Fibroblast of lung (primary cell): Measurements from ENCODE around the gene SAFB. TPM values are rescaled to one million over a fixed set of nuclear protein-coding genes. Genes with fewer than 3 reads are reported as not detected.

Experiments
- DNase-seq, 2 donors: peaks; one replicate each; pipeline versions ENCODE4 v3.0.0 to v3.0.0-alpha.2; 2010; ENCODE audit warnings: low read depth in 2 of 2
- H2AFZ ChIP-seq: 2 replicates; pipeline ENCODE4 v1.5.1; 2012; ENCODE audit warnings: low read length, control low read depth, inconsistent platforms
- H3K27ac ChIP-seq: 2 replicates; pipeline ENCODE4 v1.5.1; 2011; ENCODE audit warnings: low read length, control low read depth; ENCODE audit not compliant: insufficient read depth
- H3K27me3 ChIP-seq: 2 replicates; pipeline ENCODE4 v1.5.1; 2011; ENCODE audit warnings: mild to moderate bottlenecking, low read length; ENCODE audit not compliant: control insufficient read depth, insufficient read depth
- H3K36me3 ChIP-seq: 2 replicates; pipeline ENCODE4 v1.5.1; 2011; ENCODE audit warnings: low read length; ENCODE audit not compliant: control insufficient read depth, insufficient read depth
- H3K4me1 ChIP-seq: 2 replicates; pipeline ENCODE4 v1.5.1; 2011; ENCODE audit warnings: low read length; ENCODE audit not compliant: control insufficient read depth, insufficient read depth; ENCODE audit errors: extremely low read depth
- H3K4me2 ChIP-seq: 2 replicates; pipeline ENCODE4 v1.5.1; 2011; ENCODE audit warnings: low read length, control low read depth; ENCODE audit not compliant: insufficient read depth; ENCODE audit errors: extremely low read depth
- H3K4me3 ChIP-seq, 4 experiments: fragments of 200-600 bp in 1 of 4; sonication (generic) in 1 of 4; replicated peaks in 1 of 4; 2 replicates each; pipeline ENCODE4 v1.5.1; 2011 to 2016; ENCODE audit warnings: low read length in 4 of 4, low read depth in 3 of 4, mild to moderate bottlenecking in 3 of 4, control low read depth in 2 of 4, inconsistent platforms in 1 of 4, mixed read lengths in 1 of 4; ENCODE audit not compliant: insufficient read depth in 1 of 4; ENCODE audit errors: control extremely low read depth in 1 of 4
- H3K79me2 ChIP-seq: 2 replicates; pipeline ENCODE4 v1.5.1; 2012; ENCODE audit warnings: mild to moderate bottlenecking, low read length, inconsistent platforms; ENCODE audit not compliant: control insufficient read depth, insufficient read depth
- H3K9ac ChIP-seq: 2 replicates; pipeline ENCODE4 v1.5.1; 2011; ENCODE audit warnings: mild to moderate bottlenecking, low read length, control low read depth; ENCODE audit not compliant: insufficient read depth
- H3K9me3 ChIP-seq: 2 replicates; pipeline ENCODE4 v1.5.1; 2012; ENCODE audit warnings: low read depth, low read length; ENCODE audit not compliant: control insufficient read depth, insufficient read depth
- H4K20me1 ChIP-seq: 2 replicates; pipeline ENCODE4 v1.5.1; 2011; ENCODE audit warnings: low read length; ENCODE audit not compliant: control insufficient read depth, insufficient read depth; ENCODE audit errors: extremely low read depth
- EZH2 ChIP-seq: IDR thresholded peaks from 2 replicates; pipeline ENCODE4 v1.5.1; 2012; ENCODE audit warnings: low read length, control low read depth, mild to moderate bottlenecking; ENCODE audit errors: missing control alignments
- polyA plus RNA-seq, 2 donors: library from polyadenylated mRNA; depleted of rRNA in 1 of 2; stranded (reverse) in 1 of 2; unstranded in 1 of 2; fragments of >200 nt; gene quantifications; 2 replicates each; pipeline ENCODE4 v1.2.1, GENCODE V29; 2011 to 2012; ENCODE audit warnings: missing spikeins in 1 of 2
- total RNA-seq: library from RNA; depleted of rRNA; stranded (reverse); fragments of >200 nt; gene quantifications from 2 replicates; pipeline ENCODE4 v1.2.1, GENCODE V29; 2014
- TF ChIP-seq, protein P1 (sequence below), 2 donors: IDR thresholded peaks in 1 of 2; conservative IDR thresholded peaks in 1 of 2; 1 replicate in 1 of 2; 2 replicates in 1 of 2; pipeline ENCODE4 v1.5.1; 2011 to 2012; ENCODE audit warnings: low read length in 2 of 2, control low read depth in 1 of 2, inconsistent platforms in 1 of 2, low read depth in 1 of 2, mild to moderate bottlenecking in 1 of 2

The SAFB gene
- total and polyA plus RNA-seq, 2 donors (not counting 1 experiment from before 2014, with no cell fraction given), result 28.0 to 51.0 TPM

DNA sequence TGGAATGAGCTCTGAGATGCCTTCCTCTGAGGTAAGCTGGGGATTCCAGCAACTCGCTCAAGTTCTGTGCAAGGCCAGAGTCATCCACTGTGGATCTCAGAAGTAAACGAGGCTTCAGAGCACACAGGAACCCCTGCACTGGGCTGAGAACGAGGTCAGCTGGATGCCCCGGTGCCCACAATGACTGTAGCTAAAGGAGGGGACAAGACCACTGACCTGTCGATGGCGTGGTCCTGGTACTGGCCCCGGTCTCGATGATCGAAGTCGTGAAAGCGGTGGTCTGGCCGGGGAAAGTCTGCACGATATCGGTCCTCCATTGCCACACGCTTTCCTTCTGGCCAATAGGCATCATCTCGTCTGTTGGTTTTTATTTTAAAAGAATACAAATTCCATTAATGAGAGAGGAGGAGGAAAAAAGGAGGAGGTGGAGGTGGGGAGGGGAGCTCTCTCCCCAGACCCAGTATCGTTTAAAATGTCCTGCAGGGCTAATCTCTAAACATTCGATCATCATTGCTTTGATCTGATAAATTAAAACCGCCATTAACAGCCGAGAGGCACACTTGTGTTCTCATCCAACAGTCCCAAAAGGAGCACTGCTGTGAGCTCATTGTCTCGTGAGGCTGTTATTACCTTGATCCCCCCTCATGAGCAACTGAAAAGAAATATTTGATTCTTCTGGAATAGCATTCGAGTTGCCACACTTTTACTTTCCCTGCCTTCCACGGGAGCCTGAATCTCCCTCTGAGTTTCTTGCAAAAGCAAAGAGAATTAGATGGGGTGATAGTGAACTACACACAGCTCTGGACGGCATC is 30.1 kb upstream of the SAFB start:
- peaks cover 30% of the 10 kb centered on the region for H3K36me3 ChIP-seq
- no peak for DNase-seq
- no peaks in the 10 kb centered on the region for H3K4me1 ChIP-seq
- H3K4me2 ChIP-seq, result no peak overlapping the region
- H3K27ac ChIP-seq, result no peak overlapping the region
- H3K4me3 ChIP-seq, result no peak overlapping the region
- H3K9ac ChIP-seq, result no peak overlapping the region
- no peaks in the 10 kb centered on the region for H3K27me3 ChIP-seq
- no peaks in the 10 kb centered on the region for H3K9me3 ChIP-seq
- no peak overlapping the region for H2AFZ ChIP-seq
- no peaks in the 10 kb centered on the region for H4K20me1 ChIP-seq
- no peak for TF ChIP-seq EZH2
- TF ChIP-seq, protein P1, sequence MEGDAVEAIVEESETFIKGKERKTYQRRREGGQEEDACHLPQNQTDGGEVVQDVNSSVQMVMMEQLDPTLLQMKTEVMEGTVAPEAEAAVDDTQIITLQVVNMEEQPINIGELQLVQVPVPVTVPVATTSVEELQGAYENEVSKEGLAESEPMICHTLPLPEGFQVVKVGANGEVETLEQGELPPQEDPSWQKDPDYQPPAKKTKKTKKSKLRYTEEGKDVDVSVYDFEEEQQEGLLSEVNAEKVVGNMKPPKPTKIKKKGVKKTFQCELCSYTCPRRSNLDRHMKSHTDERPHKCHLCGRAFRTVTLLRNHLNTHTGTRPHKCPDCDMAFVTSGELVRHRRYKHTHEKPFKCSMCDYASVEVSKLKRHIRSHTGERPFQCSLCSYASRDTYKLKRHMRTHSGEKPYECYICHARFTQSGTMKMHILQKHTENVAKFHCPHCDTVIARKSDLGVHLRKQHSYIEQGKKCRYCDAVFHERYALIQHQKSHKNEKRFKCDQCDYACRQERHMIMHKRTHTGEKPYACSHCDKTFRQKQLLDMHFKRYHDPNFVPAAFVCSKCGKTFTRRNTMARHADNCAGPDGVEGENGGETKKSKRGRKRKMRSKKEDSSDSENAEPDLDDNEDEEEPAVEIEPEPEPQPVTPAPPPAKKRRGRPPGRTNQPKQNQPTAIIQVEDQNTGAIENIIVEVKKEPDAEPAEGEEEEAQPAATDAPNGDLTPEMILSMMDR (conservative IDR thresholded peaks at IDR 0.05 in 1 of 2, IDR thresholded peaks at IDR 0.05 in 1 of 2; ENCODE audit: low read depth in 1 of 2, low read length in 2 of 2), result no peak
- H3K79me2 ChIP-seq, result no peaks in the 10 kb centered on the region

- Histone ChIP-seq H3K9me3 (no peaks in the 10 kb centered on the region), H3K27ac (no peak overlapping the region), H3K4me3 (no peak overlapping the region), H3K79me2 (no peaks in the 10 kb centered on the region), H3K36me3 (peaks cover 31% of the 10 kb centered on the region), H3K27me3 (no peaks in the 10 kb centered on the region), H3K9ac (no peak overlapping the region), H3K4me2 (no peak overlapping the region), H4K20me1 (no peaks in the 10 kb centered on the region), H3K4me1 (no peaks in the 10 kb centered on the region), H2AFZ (no peak overlapping the region)
- TF ChIP-seq EZH2, result no peak
- TF ChIP-seq, protein P1 (conservative IDR thresholded peaks at IDR 0.05 in 1 of 2, IDR thresholded peaks at IDR 0.05 in 1 of 2; ENCODE audit: low read depth in 1 of 2, low read length in 2 of 2), result no peak
- DNase-seq, result no peak
Measured at GRCh38 chr19:5593343-5594255, 29.3 kb upstream of the SAFB start.

DNA sequence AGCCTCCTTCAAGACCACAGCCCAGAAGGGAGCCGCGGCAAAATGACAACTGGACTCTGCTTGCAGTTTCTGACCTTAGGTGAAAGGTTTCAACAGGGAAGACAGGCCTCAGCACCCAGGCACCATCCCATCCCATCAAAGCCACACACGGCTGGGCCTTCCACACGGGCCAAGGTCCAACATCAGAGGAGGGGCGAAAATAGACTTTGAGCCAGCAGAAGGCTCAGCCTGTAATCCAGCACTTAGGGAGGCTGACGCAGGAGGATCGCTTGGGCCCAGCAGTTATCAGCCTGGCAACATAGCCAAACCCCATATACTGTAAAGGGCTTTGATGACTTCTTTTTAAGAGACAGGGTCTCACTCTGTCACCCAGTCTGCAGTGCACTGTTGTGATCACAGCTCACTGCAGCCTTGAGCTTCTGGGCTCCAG is 28.3 kb upstream of the SAFB start:
- DNase-seq, result no peak
- no peak for TF ChIP-seq EZH2
- TF ChIP-seq, protein P1 (conservative IDR thresholded peaks at IDR 0.05 in 1 of 2, IDR thresholded peaks at IDR 0.05 in 1 of 2; ENCODE audit: low read depth in 1 of 2, low read length in 2 of 2), result no peak
- Histone ChIP-seq H3K36me3 (peaks cover 35% of the 10 kb centered on the region), H3K9me3 (no peaks in the 10 kb centered on the region), H3K27me3 (no peaks in the 10 kb centered on the region), H3K79me2 (no peaks in the 10 kb centered on the region), H3K4me2 (no peak overlapping the region), H4K20me1 (no peaks in the 10 kb centered on the region), H3K9ac (no peak overlapping the region), H3K4me3 (no peak overlapping the region), H3K4me1 (no peaks in the 10 kb centered on the region), H2AFZ (no peak overlapping the region), H3K27ac (no peak overlapping the region)
